Suppressor macrophage treated with lipopolysaccharide for 1 hour (primary cell): ENCODE measurements around the gene TBX5.

Source experiments
- DNase-seq, 3 donors: peaks; one replicate each; pipeline ENCODE4 v3.0.0-alpha.2; 2020 to 2022

The TBX5 gene

DNA sequence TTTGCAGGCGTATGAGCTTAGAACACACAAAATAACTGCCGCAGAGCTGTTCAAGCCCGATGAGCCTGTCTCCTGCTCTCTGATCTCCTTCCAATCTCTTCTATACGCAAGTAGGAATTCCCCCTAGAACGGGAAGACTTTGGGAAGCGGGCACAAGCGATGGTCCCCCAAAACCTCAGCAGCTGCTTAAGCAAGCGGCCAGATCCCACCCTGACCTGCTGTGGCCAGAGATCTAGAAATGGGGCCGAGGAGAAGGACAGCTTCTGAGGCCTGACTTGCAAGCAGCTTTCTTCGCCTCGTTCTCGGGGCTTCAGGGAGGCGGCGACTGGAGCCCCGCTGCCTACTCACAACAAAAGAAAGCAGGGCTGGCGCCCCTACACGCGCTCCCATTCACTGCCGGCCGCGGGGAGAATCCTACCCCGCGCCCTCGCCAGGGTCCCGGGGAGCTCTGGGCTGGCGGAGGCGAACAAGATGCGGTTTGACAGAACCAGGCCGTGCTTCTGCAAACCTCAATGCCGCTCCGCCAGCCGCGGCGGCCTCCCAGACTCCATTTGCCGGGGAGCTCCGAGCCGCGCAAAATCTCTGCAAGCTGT is 922 bp downstream of the TBX5 start:
- no peak for DNase-seq

DNA sequence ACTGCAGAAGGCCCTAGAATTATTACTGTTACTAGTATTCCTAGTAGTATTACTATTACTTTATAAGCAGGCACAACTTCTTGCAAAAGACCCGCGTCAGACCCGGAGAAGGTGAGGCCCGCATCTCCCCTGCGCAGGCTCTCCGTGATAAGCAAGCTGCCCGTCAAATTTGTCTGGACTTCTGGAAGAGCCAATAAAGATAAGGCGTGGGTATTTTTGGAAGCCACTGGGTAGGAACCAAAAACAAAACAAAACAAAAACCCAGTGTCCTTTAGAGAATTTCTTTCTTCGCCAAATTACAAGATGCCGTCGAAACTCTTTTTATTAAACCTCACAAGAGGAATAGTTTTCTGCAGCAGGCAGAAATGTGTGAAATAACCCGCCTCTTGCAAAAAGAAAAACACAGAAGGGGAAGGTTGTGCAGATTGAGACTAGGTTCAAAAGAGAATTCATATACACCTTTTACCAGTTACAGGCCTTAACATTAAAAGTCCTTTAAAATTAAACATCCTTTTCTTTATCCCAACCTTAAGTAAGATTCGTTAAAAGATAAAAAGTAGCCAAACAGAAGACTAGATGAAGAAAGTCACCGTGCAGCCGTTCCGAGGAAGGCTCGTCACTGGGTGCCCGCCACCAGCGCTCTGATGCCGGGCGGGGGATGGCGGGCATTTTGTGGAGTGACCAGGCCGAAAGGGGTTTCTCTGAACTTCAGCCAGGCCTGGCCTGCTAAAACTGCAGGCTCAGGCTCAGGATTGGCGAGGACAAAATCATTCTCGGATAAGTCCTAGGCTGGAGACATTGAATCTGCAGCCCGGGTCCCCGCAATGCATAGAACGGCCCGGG is 1.6 kb downstream of the TBX5 start:
- no peak for DNase-seq

DNA sequence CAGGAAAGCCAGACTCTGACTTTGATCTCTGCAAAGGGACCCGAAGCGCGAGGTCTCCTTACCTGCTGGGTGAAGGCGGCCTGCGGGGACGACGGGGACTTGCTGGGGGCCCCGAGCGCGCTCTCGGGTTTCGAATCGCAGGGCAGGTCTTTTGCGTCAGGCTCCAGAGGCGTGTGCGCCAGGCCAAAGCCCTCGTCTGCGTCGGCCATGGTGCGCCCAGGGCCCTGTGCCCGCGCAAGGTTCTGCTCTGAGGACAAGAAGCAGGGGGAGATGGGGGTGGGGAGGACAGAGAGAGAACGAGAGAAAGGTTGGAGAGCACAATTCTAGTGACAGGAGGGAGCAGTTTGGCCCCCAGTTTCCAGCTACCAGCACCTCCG is 2.3 kb downstream of the TBX5 start:
- no peak for DNase-seq

DNA sequence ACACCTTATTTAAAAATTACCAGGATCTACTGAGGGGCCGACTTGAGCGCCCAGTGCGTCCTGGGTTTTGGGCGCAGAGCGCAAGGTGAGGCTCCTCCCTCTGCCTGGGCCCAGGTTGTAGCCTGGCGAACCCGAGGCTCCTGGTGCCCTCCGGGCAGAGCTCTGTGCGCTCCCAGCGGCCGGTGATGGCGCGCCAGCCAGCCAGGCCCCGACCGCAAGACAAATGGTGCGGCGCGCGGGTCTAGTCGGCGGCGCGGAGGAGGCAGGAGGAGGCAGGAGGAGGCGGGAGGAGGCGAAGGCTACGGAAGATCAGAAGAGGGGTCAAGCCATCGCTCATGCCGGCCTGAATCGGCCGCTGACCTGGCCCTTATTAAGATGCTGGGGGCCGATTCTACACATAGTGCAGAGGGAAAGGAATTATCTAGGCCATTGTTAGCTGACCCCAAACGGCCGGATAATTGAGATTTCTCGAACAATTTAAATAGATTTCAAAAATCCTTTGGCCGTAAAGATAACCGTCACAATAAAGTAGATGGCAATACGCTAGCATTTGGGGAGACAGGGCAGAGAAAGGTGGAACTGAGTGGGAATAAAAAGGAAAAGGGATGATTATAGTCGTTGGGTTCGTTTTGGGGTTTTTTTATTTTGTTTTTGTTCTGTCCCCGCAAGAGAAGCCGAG is 2.8 kb downstream of the TBX5 start:
- no peak for DNase-seq

DNA sequence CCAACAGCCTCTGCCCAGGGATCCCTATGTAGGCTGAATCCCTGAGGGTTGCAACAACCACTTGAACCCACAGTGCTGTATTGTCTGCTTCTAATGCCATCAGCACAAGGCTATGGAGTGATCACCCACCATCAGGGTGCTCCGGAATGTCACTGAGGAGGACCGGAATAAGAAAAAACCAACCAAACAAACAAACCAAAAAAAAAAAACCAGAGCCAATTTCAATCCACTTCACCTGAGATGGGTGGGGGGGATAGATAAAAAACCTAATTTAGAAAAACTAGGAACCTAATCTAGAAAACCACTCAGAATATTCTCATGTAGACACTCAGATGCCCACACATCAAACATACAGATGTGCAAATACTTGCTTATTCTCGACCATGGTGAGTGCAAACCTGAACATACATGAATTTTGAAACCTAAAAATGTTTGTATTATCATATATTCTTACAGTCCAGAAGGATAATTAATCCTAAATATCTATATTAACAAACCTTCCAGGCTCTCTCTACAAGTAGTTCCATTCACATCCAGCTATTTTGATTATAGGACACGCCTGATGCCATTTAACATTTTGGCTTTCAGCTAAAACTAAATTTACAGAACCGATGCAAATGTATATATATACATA is 3.7 kb downstream of the TBX5 start:
- DNase-seq = no peak

DNA sequence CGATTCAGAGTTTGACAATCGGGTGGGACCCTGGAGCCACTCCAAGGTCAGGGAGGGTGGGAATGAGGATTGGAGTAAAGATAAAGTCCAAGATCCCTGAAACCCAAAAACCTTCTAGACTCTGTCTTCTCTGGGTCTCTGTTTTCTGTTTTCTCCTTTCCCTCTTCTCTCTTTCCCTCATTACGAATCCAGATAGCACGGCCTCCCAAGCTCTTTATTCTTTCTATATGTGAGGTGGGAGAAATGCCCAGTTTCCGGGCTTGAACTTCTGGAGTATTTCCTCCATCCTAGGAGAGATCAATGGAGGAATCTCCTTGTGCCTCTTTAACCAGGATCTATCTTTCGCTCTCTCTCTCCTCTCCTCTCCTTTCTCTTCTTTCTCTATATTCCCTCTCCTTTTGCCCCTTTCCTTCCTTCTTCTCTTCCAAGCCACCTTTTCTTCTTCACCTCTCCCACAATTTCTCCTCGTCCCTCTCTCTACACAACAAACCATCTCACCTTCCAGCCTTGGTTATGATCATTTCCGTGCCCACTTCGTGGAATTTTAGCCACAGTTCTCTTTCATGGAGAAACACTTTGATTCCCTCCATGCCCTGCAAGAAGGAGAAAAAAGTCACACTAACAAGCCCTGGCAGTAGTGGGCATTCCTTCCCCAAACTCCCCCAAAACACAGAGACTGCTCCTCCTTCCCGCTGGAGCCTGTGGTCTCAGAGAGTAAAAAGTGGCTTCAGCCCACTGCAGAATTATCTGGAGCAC is 4.4 kb downstream of the TBX5 start:
- DNase-seq = no peak

DNA sequence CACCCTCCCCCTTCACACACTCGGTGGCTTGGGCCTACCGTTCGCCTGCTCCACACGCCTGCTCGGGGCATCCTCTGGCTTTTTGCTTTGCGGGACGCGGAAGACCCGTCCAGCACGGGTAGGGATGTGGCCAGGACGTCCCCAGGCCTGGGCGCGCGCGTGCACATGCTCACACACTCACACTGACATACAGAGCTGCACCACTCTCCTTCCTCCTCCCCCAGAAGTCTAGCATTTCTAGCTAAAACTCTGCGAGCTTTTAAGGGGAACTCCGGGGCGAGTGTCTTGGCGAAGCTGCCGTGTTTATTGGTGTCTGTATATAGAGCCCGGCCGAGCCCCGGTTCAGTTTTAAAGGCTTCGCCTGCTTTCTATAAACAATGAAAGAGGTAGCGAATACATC is 5.0 kb downstream of the TBX5 start:
- DNase-seq = no peak

DNA sequence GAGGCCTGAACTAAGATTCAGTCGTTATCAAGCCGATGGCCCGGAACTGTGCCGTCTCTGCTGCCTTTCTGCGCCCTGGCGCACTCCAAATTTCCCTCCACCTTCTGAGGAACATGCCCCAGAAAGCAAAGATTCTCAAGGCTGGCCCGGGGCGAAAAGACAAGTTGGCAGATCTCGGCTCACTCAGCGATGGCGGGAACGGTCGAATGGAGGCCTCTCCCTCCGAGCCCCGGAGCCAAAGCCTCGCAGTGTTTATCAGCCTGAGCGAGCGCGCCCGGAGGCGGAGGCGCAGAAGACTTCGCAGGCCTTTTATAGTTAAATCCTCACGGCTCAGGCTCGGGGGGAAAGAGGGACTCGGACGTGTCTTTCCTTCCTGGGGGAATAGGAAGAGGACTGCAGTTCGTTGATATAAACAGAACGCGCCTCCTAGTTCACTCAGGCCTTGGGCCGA is 5.6 kb downstream of the TBX5 start:
- DNase-seq = no peak

DNA sequence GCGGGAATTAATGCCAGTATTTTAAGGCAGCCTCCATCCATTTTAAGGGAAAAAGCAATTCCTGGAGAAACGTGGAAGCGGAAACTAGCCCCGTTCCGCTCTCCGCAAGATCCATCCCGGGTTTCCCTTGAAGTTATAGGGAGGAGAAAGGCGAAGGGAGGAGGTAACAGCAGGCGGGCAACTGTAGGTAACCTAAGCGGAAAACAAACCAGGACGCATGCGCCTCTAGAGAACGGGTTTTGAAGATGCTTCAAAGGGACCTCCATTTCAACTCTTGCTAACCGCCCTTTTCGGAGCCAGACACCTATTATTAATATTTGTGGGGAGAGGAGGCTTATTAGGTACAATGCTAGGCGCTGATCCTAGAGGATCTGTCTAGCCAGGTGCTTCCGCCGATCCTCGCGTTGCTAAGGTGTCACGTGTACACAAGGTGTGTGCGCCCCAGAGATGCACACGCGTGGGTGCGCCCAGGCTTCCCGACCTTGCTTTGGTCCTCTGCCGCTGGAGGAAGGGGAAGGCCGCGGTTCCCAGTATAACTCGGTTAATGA is 6.2 kb downstream of the TBX5 start:
- no peak for DNase-seq

DNA sequence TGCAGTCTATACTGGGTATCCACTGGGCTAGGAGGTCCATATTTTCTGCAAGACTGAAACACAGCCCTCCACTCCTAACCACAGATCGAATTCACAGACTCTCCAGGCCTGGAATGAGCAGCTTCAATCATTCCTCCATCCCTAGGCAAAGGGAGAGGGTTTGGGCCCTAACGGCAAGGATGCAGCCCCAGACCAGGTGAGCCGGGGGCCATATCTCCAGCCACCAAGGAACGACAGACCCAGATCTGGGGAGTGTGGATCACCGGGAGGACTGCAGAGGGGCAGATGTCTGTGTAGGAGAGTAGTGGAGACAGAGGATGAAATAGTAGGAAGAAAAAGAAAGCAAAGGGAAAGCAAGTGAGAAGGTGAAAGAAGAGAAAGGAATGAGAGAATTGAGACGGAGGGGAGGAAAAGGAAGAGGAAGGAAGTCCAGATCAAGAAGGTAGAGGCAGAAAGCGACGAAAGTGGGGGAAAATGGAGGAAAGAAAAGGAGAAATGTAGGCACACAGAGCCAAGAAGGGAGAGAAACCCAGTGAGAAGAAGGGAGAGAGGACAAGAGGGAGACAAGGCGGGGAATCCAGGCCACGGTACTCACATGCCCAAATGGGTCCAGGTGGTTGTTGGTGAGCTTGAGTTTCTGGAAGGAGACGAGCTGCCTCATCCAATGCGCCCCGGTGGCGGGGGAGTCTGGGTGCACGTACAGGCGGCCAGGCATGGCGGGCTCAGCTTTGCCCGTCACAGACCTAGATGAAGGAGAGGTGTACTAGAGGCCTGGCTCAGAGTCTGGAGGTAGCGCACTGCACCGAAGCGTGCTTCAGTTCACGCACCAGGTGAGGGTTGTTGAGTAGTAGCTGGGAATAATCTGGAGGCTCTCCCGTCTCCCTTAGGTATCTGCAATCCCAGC is 7.7 kb downstream of the TBX5 start:
- DNase-seq = no peak

DNA sequence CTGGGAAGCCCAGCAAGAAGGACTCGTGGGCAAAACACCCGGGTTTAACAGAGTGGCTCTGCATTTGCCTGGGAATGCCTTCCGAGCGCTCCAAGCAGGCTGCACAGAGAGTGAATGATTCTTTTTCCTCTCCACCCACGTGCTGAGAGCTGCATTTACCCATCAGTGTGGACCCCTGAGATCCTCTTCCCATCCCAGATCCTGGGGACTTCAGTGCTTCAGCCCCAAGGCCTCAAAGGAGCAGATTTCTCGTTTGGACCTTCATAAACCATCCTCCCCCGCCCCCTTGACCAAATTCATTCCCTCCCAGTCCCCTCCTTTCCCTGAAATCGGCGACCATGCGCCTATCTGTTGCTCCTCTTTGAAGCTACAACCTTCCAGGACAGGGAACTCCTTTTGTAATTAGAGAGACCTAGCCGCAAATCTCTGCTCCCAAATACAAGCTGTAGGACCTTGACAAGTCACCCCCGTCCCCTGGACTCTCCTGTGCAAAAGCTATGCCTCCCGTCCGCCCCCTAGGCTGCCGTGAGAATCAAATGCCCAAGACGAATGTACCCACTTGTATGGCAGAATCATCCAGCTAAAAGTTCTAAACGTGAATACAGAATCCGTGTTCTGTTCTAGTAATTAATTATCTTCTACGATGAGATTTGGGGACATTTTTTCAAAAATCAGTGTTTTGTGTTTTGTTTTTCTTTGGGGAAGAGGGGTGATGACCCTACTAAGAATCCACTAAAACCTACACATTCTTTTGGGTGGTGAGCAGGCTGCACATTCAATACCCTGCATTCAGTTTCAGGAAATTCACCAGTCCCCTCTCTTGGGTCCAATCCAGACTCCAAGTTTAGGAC is 8.8 kb downstream of the TBX5 start:
- DNase-seq = no peak

DNA sequence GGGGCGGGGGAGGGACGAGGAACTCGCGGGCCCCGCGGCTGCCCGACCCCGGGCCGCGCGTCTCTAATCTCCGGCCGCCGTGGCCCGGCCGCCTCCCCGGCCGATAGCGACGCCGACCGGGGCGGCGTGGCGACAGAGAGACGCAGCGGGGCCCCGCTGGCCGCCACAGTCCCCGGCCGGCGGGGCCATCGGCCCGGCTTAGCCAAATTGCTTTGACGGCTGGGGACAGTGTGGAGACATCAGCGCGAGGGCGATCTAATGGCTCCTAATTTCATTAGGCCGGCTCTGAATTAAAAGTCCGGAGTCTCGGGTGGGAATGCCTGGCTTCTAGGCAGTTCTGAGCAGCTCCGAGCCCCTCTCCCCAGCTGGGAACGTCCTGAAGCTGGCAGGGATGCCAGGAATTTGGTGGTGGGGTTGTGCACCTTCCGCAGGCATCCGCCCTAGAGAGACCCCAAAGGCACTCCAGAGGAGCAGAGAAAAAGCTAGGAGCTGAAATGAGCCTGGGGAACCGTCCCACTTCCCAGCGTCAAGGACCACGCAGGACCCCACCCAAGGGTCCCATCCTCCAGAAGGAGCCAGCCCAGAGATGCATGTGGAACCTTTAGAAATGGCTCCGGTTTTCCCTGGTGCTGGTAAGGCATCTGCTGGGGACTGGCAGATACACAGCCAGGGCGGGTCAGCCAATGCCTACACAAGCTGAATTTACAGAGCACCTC is 9.6 kb downstream of the TBX5 start:
- DNase-seq = no peak

DNA sequence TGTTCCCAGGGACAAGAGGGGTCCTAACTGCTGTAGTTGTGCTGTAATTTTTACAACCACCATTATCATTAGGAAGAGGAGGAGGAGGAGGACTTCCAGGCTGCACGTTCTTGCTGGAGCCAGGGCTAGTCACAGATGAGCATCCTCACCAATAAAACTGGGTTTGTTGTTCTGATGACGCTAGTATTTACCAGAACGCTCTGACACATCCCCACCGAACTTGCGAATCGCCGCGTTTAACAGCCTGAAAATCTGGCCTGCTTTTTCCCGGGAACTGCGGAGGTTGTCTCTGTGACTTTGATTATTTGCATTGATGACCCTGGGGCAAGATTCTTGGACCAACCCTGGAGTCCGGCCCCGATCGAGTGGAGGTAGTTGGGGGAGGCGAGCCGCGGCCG is 10.2 kb downstream of the TBX5 start:
- DNase-seq = no peak

DNA sequence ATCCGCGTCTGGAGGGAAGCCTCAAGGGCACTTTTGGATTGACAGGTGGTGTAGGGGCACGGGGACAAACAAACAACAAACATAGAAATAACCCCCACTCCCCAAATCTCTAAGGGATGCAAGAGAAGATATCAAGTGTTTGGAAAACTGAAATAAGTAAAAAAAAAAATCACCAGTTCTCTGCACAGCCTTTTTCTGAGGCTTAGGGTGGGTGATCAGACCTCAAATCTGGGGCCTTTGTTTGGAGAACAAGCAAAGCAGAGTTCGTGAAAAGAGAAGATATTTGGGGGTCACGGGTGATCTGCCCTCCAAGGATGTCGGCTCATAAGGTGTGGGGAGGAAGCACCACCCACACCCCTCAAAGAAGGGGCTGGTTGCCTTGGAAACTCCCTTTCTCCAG is 10.7 kb downstream of the TBX5 start:
- DNase-seq = no peak

DNA sequence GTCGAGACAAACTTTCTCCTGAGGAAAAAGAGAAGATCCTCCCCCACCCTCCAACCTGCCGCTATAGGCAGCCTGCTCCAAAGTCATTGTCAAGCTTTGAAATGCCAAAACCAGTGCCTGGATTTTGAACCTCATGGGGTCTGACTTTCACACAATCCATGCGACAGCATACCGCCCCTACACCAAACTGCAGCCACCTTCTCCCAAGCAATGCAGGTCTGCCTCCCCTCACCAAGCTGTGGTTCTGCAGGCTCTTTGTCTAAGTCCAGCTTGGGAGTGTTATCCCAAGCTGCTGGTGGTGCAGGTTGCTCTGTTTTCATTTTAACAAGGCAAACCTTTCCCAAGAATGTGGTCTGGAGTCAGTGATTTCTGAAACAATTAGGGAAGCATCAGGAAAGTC is 12.4 kb downstream of the TBX5 start:
- no peak for DNase-seq

DNA sequence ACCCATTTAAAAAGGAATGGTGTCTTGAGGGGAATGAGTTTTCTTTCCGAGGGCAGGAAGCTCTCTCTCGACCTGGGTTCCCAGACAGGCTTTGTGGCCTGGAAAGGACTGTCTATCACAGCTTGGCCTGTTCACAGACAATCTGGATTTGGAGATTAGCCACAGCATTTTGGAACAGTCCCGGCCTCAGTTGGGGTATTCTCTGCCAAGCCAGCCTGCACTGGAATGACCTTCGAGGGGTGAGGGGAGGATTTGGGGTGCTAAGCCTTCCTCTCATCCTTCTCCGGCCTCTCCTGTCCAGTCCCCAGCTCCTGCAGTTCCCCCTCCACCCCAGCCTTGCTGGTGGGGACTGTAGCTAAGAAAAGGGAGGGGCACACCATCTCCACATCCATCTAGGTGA is 13.0 kb downstream of the TBX5 start:
- no peak for DNase-seq

DNA sequence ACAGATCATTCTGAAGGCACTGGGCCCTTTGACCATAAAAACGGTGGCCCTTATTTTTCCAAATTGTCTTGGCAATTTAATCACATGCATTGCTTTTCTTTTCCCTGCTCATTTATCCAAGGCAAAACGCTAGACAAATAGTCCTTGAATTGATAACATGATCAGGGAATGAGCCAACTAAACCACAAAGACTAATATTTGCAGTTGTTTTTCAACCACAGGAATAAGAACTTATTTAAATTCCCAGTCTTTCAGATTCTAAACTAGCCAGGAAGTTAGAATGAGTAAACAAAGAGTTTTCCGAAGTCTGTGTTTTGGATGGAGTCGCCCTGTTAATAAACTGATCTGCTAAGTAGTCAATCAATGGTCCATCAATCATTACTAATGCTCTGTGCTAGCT is 14.9 kb downstream of the TBX5 start:
- no peak for DNase-seq

DNA sequence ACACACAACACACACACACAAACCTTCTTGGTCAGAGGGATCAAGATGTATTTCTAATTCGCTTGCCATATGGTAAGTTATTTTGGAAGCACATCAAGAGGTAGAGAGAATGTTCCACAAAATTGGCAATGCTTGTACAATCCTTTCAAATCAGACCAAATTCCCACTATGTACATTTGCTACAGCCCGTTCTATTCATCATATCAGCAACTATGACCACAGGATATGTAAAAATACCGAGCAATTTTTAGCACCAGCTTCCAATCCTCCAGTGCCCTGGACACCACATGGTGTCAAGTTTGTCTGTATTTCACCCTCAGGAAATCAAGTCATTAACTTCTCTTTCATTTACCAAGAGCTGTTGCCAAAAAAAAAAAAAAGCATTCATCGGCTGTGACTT is 21.2 kb downstream of the TBX5 start:
- DNase-seq = no peak

DNA sequence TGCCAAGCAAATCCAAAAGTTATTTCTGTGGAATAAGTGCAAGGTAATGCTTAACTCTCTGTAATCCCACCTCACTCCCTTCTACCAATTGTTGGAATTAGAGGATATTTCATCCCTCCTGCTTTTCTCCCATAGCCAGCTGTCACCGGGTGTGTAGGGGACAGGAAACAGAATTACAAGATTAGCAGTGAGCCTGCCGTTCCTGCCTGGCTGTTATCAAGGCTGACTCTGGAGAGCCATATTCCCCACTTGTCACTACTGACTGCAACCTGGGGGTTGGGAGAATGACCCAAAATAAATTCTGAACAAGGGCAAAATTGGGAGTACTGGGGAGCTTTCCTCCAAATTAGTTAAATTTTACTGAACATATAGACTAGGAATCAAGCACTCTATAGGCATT is 24.8 kb downstream of the TBX5 start:
- no peak for DNase-seq

DNA sequence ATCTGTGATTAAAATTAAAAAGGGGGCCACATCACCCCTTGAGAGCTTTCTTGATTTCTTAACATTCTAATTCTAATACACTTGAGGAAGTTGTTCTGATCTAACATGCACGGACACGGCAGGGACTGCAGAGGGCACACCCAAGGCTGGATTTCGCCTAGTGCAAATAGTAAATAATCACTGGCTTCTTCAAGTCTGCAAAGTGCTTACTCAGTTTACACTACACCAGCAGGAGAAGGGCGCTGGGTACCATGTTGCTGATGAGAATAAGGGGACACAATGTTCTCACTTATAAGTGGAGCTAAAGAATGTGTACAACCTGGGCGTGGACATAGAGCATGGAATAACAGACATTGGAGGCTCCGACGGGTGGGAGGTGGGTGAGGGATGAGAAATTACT is 34.2 kb downstream of the TBX5 start:
- no peak for DNase-seq
